CD4-positive, alpha-beta memory T cell (primary cell): ENCODE results near the gene FAM186B. TPM values are rescaled to one million over a fixed set of nuclear protein-coding genes. Genes with fewer than 3 reads are reported as not detected.

Experiments
- CTCF ChIA-PET: fragments of 350-600 bp; sonication (Branson Sonifier 250); formaldehyde crosslinking; loops from one replicate; lab custom pipeline; 2021; ENCODE audit warnings: inconsistent platforms; ENCODE audit not compliant: partially characterized antibody; lab: Charles Lee
- POLR2A ChIA-PET: fragments of 350-600 bp; sonication (Branson Sonifier 250); formaldehyde crosslinking; loops from one replicate; lab custom pipeline; 2021; ENCODE audit not compliant: partially characterized antibody; lab: Charles Lee
- DNase-seq, 5 donors: peaks; one replicate each; pipeline versions ENCODE4 v3.0.0 to v3.0.0-alpha.2; 2020 to 2022; ENCODE audit warnings: mixed read lengths in 1 of 5
- H3K27ac ChIP-seq: one replicate; pipeline ENCODE4 v1.7.0; 2013; ENCODE audit warnings: low read depth, low read length
- H3K27me3 ChIP-seq: 2 replicates; pipeline ENCODE4 v1.7.0; 2013; ENCODE audit warnings: mild to moderate bottlenecking, low read length, moderate library complexity; ENCODE audit not compliant: insufficient read depth
- H3K36me3 ChIP-seq: 2 replicates; pipeline ENCODE4 v1.7.0; 2013; ENCODE audit warnings: mild to moderate bottlenecking, low read length, moderate library complexity; ENCODE audit not compliant: insufficient read depth
- H3K4me1 ChIP-seq: 2 replicates; pipeline ENCODE4 v1.7.0; 2013; ENCODE audit warnings: mild to moderate bottlenecking, low read length, moderate library complexity; ENCODE audit not compliant: insufficient read depth
- H3K4me3 ChIP-seq, 2 donors: one replicate each; pipeline ENCODE4 v1.7.0; 2013; ENCODE audit warnings: low read length in 2 of 2, mild to moderate bottlenecking in 1 of 2
- H3K9me3 ChIP-seq, 2 donors: one replicate each; pipeline ENCODE4 v1.7.0; 2013; ENCODE audit warnings: low read length in 2 of 2, control low read depth in 1 of 2; ENCODE audit not compliant: control insufficient read depth in 1 of 2
- H3K27ac Mint-ChIP-seq, 7 donors: one replicate each; pipeline ENCODE4 v1.8.0; 2020 to 2021; ENCODE audit warnings: mixed read lengths in 7 of 7, mild to moderate bottlenecking in 6 of 7, inconsistent platforms in 3 of 7, moderate library complexity in 3 of 7
- H3K27me3 Mint-ChIP-seq, 2 donors: one replicate each; pipeline ENCODE4 v1.8.0; 2020 to 2021; ENCODE audit warnings: mixed read lengths in 2 of 2
- H3K36me3 Mint-ChIP-seq, 2 donors: one replicate each; pipeline ENCODE4 v1.8.0; 2020 to 2021; ENCODE audit warnings: mixed read lengths in 2 of 2, inconsistent platforms in 1 of 2, mild to moderate bottlenecking in 1 of 2
- H3K4me1 Mint-ChIP-seq, 4 donors: one replicate each; pipeline ENCODE4 v1.8.0; 2020 to 2021; ENCODE audit warnings: mixed read lengths in 4 of 4, mild to moderate bottlenecking in 1 of 4
- H3K4me3 Mint-ChIP-seq, 8 donors: one replicate each; pipeline ENCODE4 v1.8.0; 2020 to 2021; ENCODE audit warnings: mixed read lengths in 8 of 8, mild to moderate bottlenecking in 7 of 8, moderate library complexity in 6 of 8, inconsistent platforms in 3 of 8
- H3K9me3 Mint-ChIP-seq, 8 donors: one replicate each; pipeline ENCODE4 v1.8.0; 2020 to 2021; ENCODE audit warnings: mixed read lengths in 8 of 8, mild to moderate bottlenecking in 5 of 8, inconsistent platforms in 3 of 8, moderate library complexity in 1 of 8
- intact Hi-C: fragments of 100-400 bp; cut with micrococcal nuclease; formaldehyde crosslinking; loops from one replicate; pipeline ENCODE4 v1.15.1; 2023
- polyA plus RNA-seq, 2 donors: library from polyadenylated mRNA; unstranded; fragments of 300-500 nt; fragmentation: Illumina TruSeq; gene quantifications; one replicate each; pipeline ENCODE4 v1.2.3, GENCODE V29; 2021
- total RNA-seq, 2 experiments: library from RNA; stranded (reverse); gene quantifications; one replicate each; pipeline ENCODE4 v1.2.3, GENCODE V29; 2021

FAM186B gene
- total and polyA plus RNA-seq, 4 experiments from 2014 or later, result 0.12 to 0.22 (median 0.15) TPM; not detected in 1

GRCh38 chr12:49631336-49631907 lies 26.0 kb upstream of the FAM186B start:
- no peak overlapping the region for H3K27ac Mint-ChIP-seq

GRCh38 chr12:49627752-49628360 lies 22.4 kb upstream of the FAM186B start:
- Histone ChIP-seq H3K4me3 (no peak overlapping the region), H3K36me3 (no peaks in the 10 kb centered on the region), H3K27me3 (no peaks in the 10 kb centered on the region), H3K9me3 (no peaks in the 10 kb centered on the region), H3K27ac (no peak overlapping the region), H3K4me1 (peaks cover 2% of the 10 kb centered on the region)
- ChIA-PET POLR2A (no interaction called here), CTCF (interaction anchor here (0.8 to 1.2 kb wide), 5 partner anchors 8 to 79 kb away, joined by 3 to 5 read pairs (median 3); no protein-coding TSS in a partner anchor)
- Mint-ChIP-seq H3K4me1 (peaks cover 6 to 15% (median 7%) of the 10 kb centered on the region in 4 donors), H3K27me3 (no peaks in the 10 kb centered on the region), H3K4me3 (no peak overlapping the region), H3K27ac (no peak overlapping the region), H3K9me3 (no peaks in the 10 kb centered on the region), H3K36me3 (no peaks in the 10 kb centered on the region)
- intact Hi-C loops, result no loop called here
- DNase-seq, result no peak

More at GRCh38 chr12:49631336-49631907, 26.0 kb upstream of the FAM186B start:
- peaks cover under 1% of the 10 kb centered on the region for H3K4me1 ChIP-seq
- H3K36me3 Mint-ChIP-seq, result peaks cover 0 to 1% of the 10 kb centered on the region in 2 donors
- CTCF ChIA-PET, result no interaction called here
- intact Hi-C loops, result no loop called here
- H3K4me3 ChIP-seq, result no peak overlapping the region
- no peak for DNase-seq
- H3K9me3 Mint-ChIP-seq, result peaks cover 0 to 2% (median 0%) of the 10 kb centered on the region in 8 donors
- H3K27me3 ChIP-seq, result no peaks in the 10 kb centered on the region
- no peak overlapping the region for H3K27ac ChIP-seq
- no peaks in the 10 kb centered on the region for H3K9me3 ChIP-seq
- peaks cover under 1 to 3% (median under 1%) of the 10 kb centered on the region in 4 donors for H3K4me1 Mint-ChIP-seq
- H3K36me3 ChIP-seq, result no peaks in the 10 kb centered on the region
- POLR2A ChIA-PET, result interaction anchor here (1.4 kb wide), 1 partner anchor 8 kb away, joined by 4 read pairs; the partner anchor contains the start of gene PRPF40B
- no peak overlapping the region for H3K4me3 Mint-ChIP-seq
- H3K27me3 Mint-ChIP-seq, result no peaks in the 10 kb centered on the region

- Histone ChIP-seq H3K27ac (no peak overlapping the region), H3K4me3 (no peak overlapping the region), H3K4me1 (peaks cover 12% of the 10 kb centered on the region), H3K9me3 (no peaks in the 10 kb centered on the region), H3K36me3 (no peaks in the 10 kb centered on the region), H3K27me3 (no peaks in the 10 kb centered on the region)
- no peak overlapping the region for H3K27ac Mint-ChIP-seq
- POLR2A ChIA-PET, result no interaction called here
- no peak for DNase-seq
- intact Hi-C loops, result no loop called here
- no peaks in the 10 kb centered on the region for H3K36me3 Mint-ChIP-seq
- H3K27me3 Mint-ChIP-seq, result no peaks in the 10 kb centered on the region
- peaks cover 9 to 25% (median 13%) of the 10 kb centered on the region in 4 donors for H3K4me1 Mint-ChIP-seq
- CTCF ChIA-PET, result interaction anchor here (0.8 to 1.0 kb wide), 3 partner anchors 18 to 80 kb away, joined by 3 read pairs; no protein-coding TSS in a partner anchor
- no peaks in the 10 kb centered on the region for H3K9me3 Mint-ChIP-seq
- no peak overlapping the region for H3K4me3 Mint-ChIP-seq
Observed at GRCh38 chr12:49626836-49627235, 21.4 kb upstream of the FAM186B start.

DNA sequence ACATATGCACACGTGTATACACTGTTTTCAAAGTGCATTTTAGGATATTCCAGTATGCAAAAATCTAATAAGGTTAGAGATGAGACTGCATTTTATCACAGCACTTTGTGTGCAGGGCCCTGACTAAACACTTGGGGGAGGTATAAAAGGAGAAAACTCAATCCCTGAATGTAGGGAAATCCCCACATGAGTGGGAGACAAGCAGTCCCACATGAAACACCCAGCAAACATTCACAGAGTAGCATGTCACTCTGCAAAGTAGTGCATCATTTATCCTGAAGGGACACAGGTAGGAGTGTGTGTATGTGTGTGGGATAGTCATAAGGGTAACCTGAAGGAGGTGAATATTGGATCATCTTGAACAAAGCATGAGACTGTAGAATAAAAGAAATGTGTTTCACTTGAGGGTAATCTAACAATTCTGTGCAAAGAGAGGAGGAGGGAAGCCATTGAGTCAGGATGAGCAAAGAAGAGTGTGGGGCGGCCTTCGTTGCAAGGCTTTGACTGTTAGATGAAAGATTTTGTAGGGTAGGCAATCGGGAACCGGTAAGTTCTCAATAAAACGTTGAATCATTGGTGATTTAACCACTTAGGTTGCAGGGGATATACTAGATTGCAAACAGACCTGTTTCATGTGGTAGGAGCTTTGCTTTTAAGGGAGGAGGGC lies 20.9 kb upstream of the FAM186B start:
- H3K4me3 Mint-ChIP-seq, result no peak overlapping the region
- H3K36me3 Mint-ChIP-seq, result no peaks in the 10 kb centered on the region
- H3K4me3 ChIP-seq, result no peak overlapping the region
- no peak overlapping the region for H3K27ac Mint-ChIP-seq
- no peaks in the 10 kb centered on the region for H3K27me3 Mint-ChIP-seq
- POLR2A ChIA-PET, result interaction anchor here (5.1 kb wide), 1 partner anchor 9 kb away, joined by 34 read pairs; no protein-coding TSS in a partner anchor
- CTCF ChIA-PET, result interaction anchor here (0.5 to 1.2 kb wide), 4 partner anchors 19 to 267 kb away, joined by 3 read pairs; no protein-coding TSS in a partner anchor
- H3K27ac ChIP-seq, result no peak overlapping the region
- DNase-seq, result peak in 1 of 5 donors; percentile 22
- H3K27me3 ChIP-seq, result no peaks in the 10 kb centered on the region
- peaks cover 17% of the 10 kb centered on the region for H3K4me1 ChIP-seq
- intact Hi-C loops, result no loop called here
- H3K4me1 Mint-ChIP-seq, result peaks cover 12 to 30% (median 17%) of the 10 kb centered on the region in 4 donors
- H3K9me3 Mint-ChIP-seq, result no peaks in the 10 kb centered on the region
- H3K9me3 ChIP-seq, result no peaks in the 10 kb centered on the region
- no peaks in the 10 kb centered on the region for H3K36me3 ChIP-seq

- POLR2A ChIA-PET, result interaction anchor here (5.1 kb wide), 1 partner anchor 11 kb away, joined by 34 read pairs; no protein-coding TSS in a partner anchor
Observed at GRCh38 chr12:49624921-49625577, 19.6 kb upstream of the FAM186B start.

GRCh38 chr12:49623142-49623904 lies 17.9 kb upstream of the FAM186B start, which contains the start of gene PRPF40B:
PRPF40B (plus strand) TSS chr12:49623561; CDS start chr12:49623591, 30 bp downstream.
- H3K27ac Mint-ChIP-seq, result peak within 1 kb of the TSS; percentile 93 to 98 (median 94)
- peaks cover 22% of the 10 kb centered on the region for H3K4me1 ChIP-seq
- H3K9me3 ChIP-seq, result no peaks in the 10 kb centered on the region
- H3K36me3 Mint-ChIP-seq, result no peaks in the 10 kb centered on the region
- peak within 1 kb of the TSS; percentile 87 to 93 (median 90) for H3K4me3 Mint-ChIP-seq
- ChIA-PET POLR2A (interaction anchor here (0.6 to 5.1 kb wide), 24 partner anchors 8 to 300 kb away, joined by 3 to 34 read pairs (median 6); partner anchors contain the start of genes FMNL3, KCNH3, MCRS1 and NCKAP5L), CTCF (interaction anchor here (0.6 to 4.8 kb wide), 17 partner anchors 9 to 264 kb away, joined by 3 to 32 read pairs (median 5); partner anchors contain the start of genes FAM186B and TMBIM6)
- peak; percentile 88 to 90 (median 89) for DNase-seq
- peaks cover 15 to 42% (median 21%) of the 10 kb centered on the region in 4 donors for H3K4me1 Mint-ChIP-seq
- peak within 1 kb of the TSS; percentile 65 for H3K27ac ChIP-seq
- H3K4me3 ChIP-seq, result peak within 1 kb of the TSS; percentile 73 to 94
- H3K27me3 ChIP-seq, result no peaks in the 10 kb centered on the region
- H3K27me3 Mint-ChIP-seq, result no peaks in the 10 kb centered on the region
- intact Hi-C loops, result loop anchor here (1.0 to 2.0 kb wide), 5 partner anchors 55 to 257 kb away; partner anchors contain the start of genes KCNH3, MCRS1, SPATS2 and TMBIM6
- no peaks in the 10 kb centered on the region for H3K9me3 Mint-ChIP-seq
- H3K36me3 ChIP-seq, result no peaks in the 10 kb centered on the region

More at GRCh38 chr12:49624921-49625577, 19.6 kb upstream of the FAM186B start:
- H3K36me3 Mint-ChIP-seq, result no peaks in the 10 kb centered on the region
- peaks cover 15 to 38% (median 21%) of the 10 kb centered on the region in 4 donors for H3K4me1 Mint-ChIP-seq
- no peaks in the 10 kb centered on the region for H3K27me3 Mint-ChIP-seq
- Histone ChIP-seq H3K27ac (no peak overlapping the region), H3K36me3 (no peaks in the 10 kb centered on the region), H3K4me3 (no peak overlapping the region), H3K9me3 (no peaks in the 10 kb centered on the region), H3K4me1 (peaks cover 22% of the 10 kb centered on the region), H3K27me3 (no peaks in the 10 kb centered on the region)
- intact Hi-C loops, result no loop called here
- H3K9me3 Mint-ChIP-seq, result no peaks in the 10 kb centered on the region
- peak overlapping the region in 4 of 7 donors; percentile 24 to 84 (median 74) for H3K27ac Mint-ChIP-seq
- CTCF ChIA-PET, result interaction anchor here (0.6 to 4.8 kb wide), 7 partner anchors 11 to 350 kb away, joined by 3 to 32 read pairs (median 3); partner anchors contain the start of gene SPATS2
- peak overlapping the region in 5 of 8 donors; percentile 34 to 64 (median 53) for H3K4me3 Mint-ChIP-seq
- DNase-seq, result no peak
